Lower lobe of right lung (tissue), 2 donors: ENCODE data around the gene PDE7B. TPM values are rescaled to one million over a fixed set of nuclear protein-coding genes. Genes with fewer than 3 reads are reported as not detected.

Experiments used
- ATAC-seq, 2 donors: fragments of 200-7000 bp; cut with Tn5 transposase; one replicate each; pipeline ENCODE4 v1.9.1; 2020 to 2022; ENCODE audit warnings: mild to moderate bottlenecking in 2 of 2, moderate library complexity in 2 of 2
- DNase-seq: peaks from one replicate; pipeline ENCODE4 v3.0.0-alpha.2; 2020
- H3K27ac ChIP-seq: fragments of 200-600 bp; one replicate; pipeline ENCODE4 v1.8.0; 2022
- H3K27me3 ChIP-seq: fragments of 200-600 bp; one replicate; pipeline ENCODE4 v1.8.0; 2022; ENCODE audit warnings: low read depth
- H3K36me3 ChIP-seq: fragments of 200-600 bp; one replicate; pipeline ENCODE4 v1.8.0; 2022; ENCODE audit warnings: mild to moderate bottlenecking
- H3K4me1 ChIP-seq: fragments of 200-600 bp; one replicate; pipeline ENCODE4 v1.8.0; 2022
- H3K4me3 ChIP-seq: fragments of 200-600 bp; one replicate; pipeline ENCODE4 v1.8.0; 2022; ENCODE audit warnings: mild to moderate bottlenecking
- H3K9me3 ChIP-seq: fragments of 200-600 bp; one replicate; pipeline ENCODE4 v1.8.0; 2022
- intact Hi-C: fragments of 100-400 bp; cut with DNase I; formaldehyde crosslinking; loops from one replicate; pipeline ENCODE4 v1.11.0; 2022
- total RNA-seq: library from RNA; stranded (reverse); fragmentation: NEBNext Ultra II Directional; extraction: Animal tissue kit (Norgen Biotek cat#: 25700); gene quantifications from one replicate; pipeline ENCODE4 v1.2.1, GENCODE V29; 2021
- TF ChIP-seq, protein P1 (sequence below): fragments of 200-600 bp; IDR thresholded peaks from one replicate; pipeline ENCODE4 v1.8.0; 2022; ENCODE audit warnings: antibody characterized with exemption, mild to moderate bottlenecking
- donor health status: DM: no; HTN: yes; CAD: no; lungs with severe emphysema.

The PDE7B gene
- total RNA-seq, 1 donor from 2014 or later: 2.2 TPM

DNA sequence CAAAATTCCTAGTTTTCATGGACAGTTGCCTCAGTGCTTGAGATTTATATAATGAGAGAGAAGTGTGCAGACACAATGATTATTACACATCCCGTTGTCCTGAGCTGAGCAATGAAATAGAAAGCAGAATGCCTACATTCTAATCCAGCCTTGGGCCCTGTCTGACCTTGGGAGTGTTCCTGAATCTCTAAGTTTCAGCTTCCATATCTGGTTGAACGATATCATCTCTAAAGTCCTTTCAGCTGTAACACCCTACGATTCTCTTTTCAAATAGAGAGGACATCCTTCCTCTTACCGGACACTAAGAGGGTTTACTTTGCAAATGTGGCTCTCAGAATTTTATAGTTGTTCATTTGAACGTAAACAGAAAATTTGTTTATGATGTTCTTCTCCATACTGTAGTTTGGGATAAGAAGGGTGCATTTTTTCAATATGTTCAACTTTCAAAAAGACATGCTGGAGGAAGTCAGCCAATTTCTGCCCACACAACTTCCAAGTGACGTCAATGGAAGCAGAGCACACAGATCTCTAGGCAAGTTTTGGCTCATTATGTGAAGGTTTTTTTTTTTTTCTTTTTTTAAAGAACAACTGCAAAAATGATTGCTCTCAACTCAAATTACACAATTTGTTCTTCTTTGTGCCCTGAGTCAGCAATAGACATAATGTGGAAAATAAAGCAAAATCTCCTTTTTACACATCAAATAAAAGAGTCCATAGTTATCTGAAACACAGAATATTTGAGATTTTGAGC, 50.4 kb downstream of the PDE7B start:
- Histone ChIP-seq H3K4me1 (peaks cover 9% of the 10 kb centered on the region), H3K27me3 (no peaks in the 10 kb centered on the region), H3K27ac (no peak overlapping the region), H3K9me3 (no peaks in the 10 kb centered on the region), H3K36me3 (no peaks in the 10 kb centered on the region), H3K4me3 (no peak overlapping the region)
- intact Hi-C loops: no loop called here
- TF ChIP-seq, protein P1, sequence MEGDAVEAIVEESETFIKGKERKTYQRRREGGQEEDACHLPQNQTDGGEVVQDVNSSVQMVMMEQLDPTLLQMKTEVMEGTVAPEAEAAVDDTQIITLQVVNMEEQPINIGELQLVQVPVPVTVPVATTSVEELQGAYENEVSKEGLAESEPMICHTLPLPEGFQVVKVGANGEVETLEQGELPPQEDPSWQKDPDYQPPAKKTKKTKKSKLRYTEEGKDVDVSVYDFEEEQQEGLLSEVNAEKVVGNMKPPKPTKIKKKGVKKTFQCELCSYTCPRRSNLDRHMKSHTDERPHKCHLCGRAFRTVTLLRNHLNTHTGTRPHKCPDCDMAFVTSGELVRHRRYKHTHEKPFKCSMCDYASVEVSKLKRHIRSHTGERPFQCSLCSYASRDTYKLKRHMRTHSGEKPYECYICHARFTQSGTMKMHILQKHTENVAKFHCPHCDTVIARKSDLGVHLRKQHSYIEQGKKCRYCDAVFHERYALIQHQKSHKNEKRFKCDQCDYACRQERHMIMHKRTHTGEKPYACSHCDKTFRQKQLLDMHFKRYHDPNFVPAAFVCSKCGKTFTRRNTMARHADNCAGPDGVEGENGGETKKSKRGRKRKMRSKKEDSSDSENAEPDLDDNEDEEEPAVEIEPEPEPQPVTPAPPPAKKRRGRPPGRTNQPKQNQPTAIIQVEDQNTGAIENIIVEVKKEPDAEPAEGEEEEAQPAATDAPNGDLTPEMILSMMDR: no peak
- ATAC-seq (peak; percentile 16 to 21), DNase-seq (no peak)

DNA sequence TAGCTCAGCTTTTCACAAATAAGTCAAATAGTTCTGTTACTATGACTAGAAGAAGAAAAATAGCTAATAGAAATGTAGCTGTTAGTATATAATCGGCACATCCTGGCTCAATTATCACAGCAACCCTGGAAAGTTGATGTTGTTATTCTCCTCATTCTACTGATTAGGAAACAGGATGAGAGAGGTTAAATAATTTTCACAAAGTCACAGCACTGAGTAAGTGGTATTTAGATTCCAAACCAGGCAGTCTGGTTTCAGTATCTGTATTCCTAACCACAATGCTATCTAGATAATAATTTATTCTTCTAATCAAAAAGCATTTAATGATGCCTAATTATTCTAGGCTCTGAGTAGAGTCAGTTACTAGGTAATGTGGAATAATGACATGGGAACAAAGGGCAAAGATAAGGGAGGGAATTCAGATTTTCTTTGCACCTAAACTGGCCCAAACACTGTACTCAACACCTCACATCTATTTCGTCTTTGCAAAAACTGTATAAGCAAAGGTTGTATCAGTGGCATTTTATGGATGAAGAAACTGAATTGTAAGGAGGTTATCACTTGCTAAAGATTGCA, 51.3 kb downstream of the PDE7B start:
- intact Hi-C loops: no loop called here
- H3K36me3 ChIP-seq: no peaks in the 10 kb centered on the region
- H3K27ac ChIP-seq: no peak overlapping the region
- H3K27me3 ChIP-seq: no peaks in the 10 kb centered on the region
- no peak for DNase-seq
- peaks cover 9% of the 10 kb centered on the region for H3K4me1 ChIP-seq
- TF ChIP-seq, protein P1: no peak
- no peak overlapping the region for H3K4me3 ChIP-seq
- no peak for ATAC-seq
- H3K9me3 ChIP-seq: no peaks in the 10 kb centered on the region

DNA sequence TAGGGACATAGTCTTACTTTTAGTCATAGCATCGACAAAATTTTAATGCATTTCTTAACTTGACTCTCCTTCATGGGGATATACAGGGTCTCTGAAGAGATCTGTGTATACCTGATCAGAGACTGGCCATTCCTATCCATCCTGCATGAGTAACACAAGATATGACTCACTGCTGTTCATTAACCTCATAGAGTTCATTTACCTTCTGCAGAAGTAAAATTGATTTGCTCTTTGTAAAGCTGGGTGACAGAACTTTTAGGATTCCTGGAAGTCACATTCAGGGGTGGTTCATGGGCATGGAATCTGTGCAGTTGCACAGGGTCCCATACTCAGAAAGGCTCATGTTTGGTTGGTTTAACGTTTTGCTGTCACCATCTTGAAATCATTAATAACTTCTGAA, 53.2 kb downstream of the PDE7B start:
- H3K4me3 ChIP-seq: no peak overlapping the region
- no peaks in the 10 kb centered on the region for H3K36me3 ChIP-seq
- H3K4me1 ChIP-seq: peaks cover 9% of the 10 kb centered on the region
- TF ChIP-seq, protein P1: no peak
- H3K9me3 ChIP-seq: no peaks in the 10 kb centered on the region
- H3K27me3 ChIP-seq: no peaks in the 10 kb centered on the region
- ATAC-seq (no peak), DNase-seq (no peak)
- intact Hi-C loops: no loop called here
- H3K27ac ChIP-seq: no peak overlapping the region

DNA sequence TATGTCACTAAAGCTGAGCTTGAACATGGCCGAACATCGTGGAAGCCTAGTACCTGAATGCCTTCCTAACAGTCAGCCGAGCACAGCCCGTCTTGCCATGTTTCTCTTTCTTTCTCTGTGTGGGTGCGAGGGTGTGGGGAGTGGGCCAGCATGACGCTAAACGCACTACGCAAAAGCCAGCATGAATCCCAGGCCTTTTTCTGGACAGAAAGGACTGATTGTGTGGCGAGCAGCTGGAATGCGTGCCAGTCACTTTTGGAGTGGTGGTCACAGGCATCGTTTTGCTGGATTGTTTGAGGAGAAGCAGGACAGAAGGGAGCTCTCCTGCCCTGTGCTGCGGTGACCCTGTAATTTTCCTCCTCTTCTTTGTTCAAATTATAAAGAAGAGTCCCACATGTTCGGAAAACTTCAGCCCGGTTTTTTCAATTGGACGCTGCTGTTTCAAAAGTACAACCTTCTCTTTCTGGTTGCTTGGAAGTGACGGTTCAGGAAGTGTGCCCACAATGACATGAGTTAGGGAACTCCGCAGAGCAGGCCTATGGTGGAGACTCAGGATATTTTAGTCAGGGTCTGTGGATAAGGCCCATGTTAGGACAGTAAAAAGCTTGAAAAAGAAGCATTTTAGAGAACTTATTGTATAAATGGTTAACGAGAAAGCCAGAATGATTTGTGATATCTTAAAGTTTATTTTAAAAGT, 54.3 kb downstream of the PDE7B start:
- Histone ChIP-seq H3K27ac (no peak overlapping the region), H3K27me3 (no peaks in the 10 kb centered on the region), H3K36me3 (no peaks in the 10 kb centered on the region), H3K9me3 (no peaks in the 10 kb centered on the region), H3K4me3 (no peak overlapping the region), H3K4me1 (peaks cover 9% of the 10 kb centered on the region)
- ATAC-seq: no peak
- TF ChIP-seq, protein P1: no peak
- DNase-seq: no peak
- intact Hi-C loops: no loop called here

DNA sequence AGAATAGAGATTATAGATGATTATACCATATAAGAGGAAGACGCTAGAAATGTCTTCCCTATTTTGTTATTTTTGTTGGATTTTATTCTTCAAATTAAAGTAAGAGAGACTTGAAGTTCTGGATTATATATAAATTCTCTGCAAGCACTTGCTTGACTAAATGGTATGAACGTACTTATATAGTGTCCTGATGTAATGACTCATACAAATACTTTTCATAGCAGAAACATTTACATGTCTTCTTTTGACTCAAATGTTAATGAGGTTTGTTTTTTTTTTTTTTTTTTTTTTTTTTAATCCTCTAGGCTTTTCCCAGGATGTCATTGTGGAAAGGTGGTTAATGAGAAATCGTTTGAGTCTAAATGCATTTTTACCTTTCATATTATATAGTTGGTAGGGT, 55.0 kb downstream of the PDE7B start:
- intact Hi-C loops: no loop called here
- no peaks in the 10 kb centered on the region for H3K36me3 ChIP-seq
- ATAC-seq: no peak

More for the DNA sequence above, 55.0 kb downstream of the PDE7B start:
- TF ChIP-seq, protein P1: no peak
- no peak for DNase-seq
- peaks cover 9% of the 10 kb centered on the region for H3K4me1 ChIP-seq
- no peak overlapping the region for H3K4me3 ChIP-seq
- no peak overlapping the region for H3K27ac ChIP-seq
- H3K27me3 ChIP-seq: no peaks in the 10 kb centered on the region
- H3K9me3 ChIP-seq: no peaks in the 10 kb centered on the region
